Muscle layer of colon (tissue), 2 donors: Measurements from ENCODE around the gene LIPI.

Experiments
- H3K27ac ChIP-seq: one replicate; pipeline ENCODE4 v1.7.0; 2013; ENCODE audit warnings: low read depth, mild to moderate bottlenecking, low read length, moderate library complexity
- H3K27me3 ChIP-seq, 2 donors: one replicate each; pipeline ENCODE4 v1.7.0; 2013; ENCODE audit warnings: low read length in 2 of 2, mild to moderate bottlenecking in 2 of 2; ENCODE audit not compliant: insufficient read depth in 2 of 2, control insufficient read depth in 1 of 2
- H3K36me3 ChIP-seq: one replicate; pipeline ENCODE4 v1.7.0; 2013; ENCODE audit warnings: mild to moderate bottlenecking, low read length; ENCODE audit not compliant: insufficient read depth
- H3K4me1 ChIP-seq: one replicate; pipeline ENCODE4 v1.7.0; 2013; ENCODE audit warnings: mild to moderate bottlenecking, low read length; ENCODE audit not compliant: insufficient read depth
- H3K4me3 ChIP-seq, 2 donors: one replicate each; pipeline ENCODE4 v1.7.0; 2013; ENCODE audit warnings: low read length in 2 of 2, low read depth in 1 of 2, mild to moderate bottlenecking in 1 of 2, moderate library complexity in 1 of 2
- H3K9ac ChIP-seq: one replicate; pipeline ENCODE4 v1.7.0; 2013; ENCODE audit warnings: low read length
- H3K9me3 ChIP-seq: one replicate; pipeline ENCODE4 v1.7.0; 2013; ENCODE audit warnings: mild to moderate bottlenecking, low read length
- donor health status: abdominal sarcoma.
- donor health status: Adenocarcinoma of cecum.

Gene LIPI

GRCh38 chr21:14086553-14086952 lies 124.2 kb downstream of the LIPI start:
- Histone ChIP-seq H3K4me3 (no peak overlapping the region), H3K36me3 (no peaks in the 10 kb centered on the region), H3K9me3 (no peaks in the 10 kb centered on the region), H3K4me1 (no peaks in the 10 kb centered on the region), H3K27me3 (no peaks in the 10 kb centered on the region), H3K9ac (no peak overlapping the region), H3K27ac (no peak overlapping the region)

DNA sequence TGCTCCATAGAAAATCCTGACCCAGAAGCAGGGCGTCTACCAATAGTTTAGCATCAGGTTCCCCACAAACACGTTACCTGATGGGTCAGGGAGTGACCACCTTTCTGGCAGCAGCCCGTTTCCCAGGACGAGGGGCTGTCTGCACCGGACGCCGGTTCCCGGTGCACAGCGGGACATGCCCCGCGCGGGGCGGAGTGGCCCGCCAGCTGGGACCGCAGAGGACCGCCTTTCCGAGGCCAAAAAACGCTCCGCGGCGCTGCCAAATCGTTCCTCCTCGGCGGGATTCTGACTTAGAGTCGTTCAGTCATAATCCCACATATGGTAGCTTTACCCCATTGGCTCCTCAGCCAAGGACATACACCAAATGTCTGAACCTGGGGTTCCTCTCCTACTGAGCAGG lies 126.1 kb downstream of the LIPI start:
- Histone ChIP-seq H3K4me3 (no peak overlapping the region), H3K9ac (no peak overlapping the region), H3K27me3 (no peaks in the 10 kb centered on the region), H3K36me3 (no peaks in the 10 kb centered on the region), H3K27ac (no peak overlapping the region), H3K4me1 (no peaks in the 10 kb centered on the region), H3K9me3 (no peaks in the 10 kb centered on the region)

DNA sequence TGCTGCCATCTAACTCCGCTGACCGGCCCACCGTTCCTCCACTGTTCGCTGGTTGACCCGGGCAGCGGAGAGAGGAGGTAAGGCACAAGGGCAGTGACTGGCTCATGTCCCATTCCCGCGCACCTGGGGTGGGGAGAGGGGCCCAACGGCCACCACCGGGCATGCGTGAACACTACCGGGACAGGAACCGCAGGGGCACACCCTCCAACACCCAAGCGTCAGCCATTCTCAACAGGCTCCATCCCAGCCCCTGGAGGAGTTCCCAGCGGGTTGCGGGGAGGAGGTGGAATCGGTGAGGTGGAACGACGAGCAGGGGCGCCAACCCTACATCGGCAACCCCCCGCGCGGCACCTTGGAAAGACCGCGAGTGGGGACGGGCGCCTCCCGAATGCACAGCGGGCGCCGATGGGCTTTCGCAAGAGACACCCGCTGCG lies 126.7 kb downstream of the LIPI start:
- Histone ChIP-seq H3K9ac (no peak overlapping the region), H3K4me3 (no peak overlapping the region), H3K27me3 (no peaks in the 10 kb centered on the region), H3K36me3 (no peaks in the 10 kb centered on the region), H3K27ac (no peak overlapping the region), H3K9me3 (no peaks in the 10 kb centered on the region), H3K4me1 (no peaks in the 10 kb centered on the region)

GRCh38 chr21:14080764-14081096 lies 130.0 kb downstream of the LIPI start:
- Histone ChIP-seq H3K9ac (no peak overlapping the region), H3K27ac (no peak overlapping the region), H3K36me3 (no peaks in the 10 kb centered on the region), H3K4me1 (no peaks in the 10 kb centered on the region), H3K27me3 (no peaks in the 10 kb centered on the region), H3K4me3 (no peak overlapping the region), H3K9me3 (no peaks in the 10 kb centered on the region)

- no peak overlapping the region for H3K9ac ChIP-seq
- H3K4me1 ChIP-seq: no peaks in the 10 kb centered on the region
- no peak overlapping the region for H3K27ac ChIP-seq
- H3K4me3 ChIP-seq: no peak overlapping the region
- H3K9me3 ChIP-seq: no peaks in the 10 kb centered on the region
- no peaks in the 10 kb centered on the region for H3K36me3 ChIP-seq
- H3K27me3 ChIP-seq: no peaks in the 10 kb centered on the region
Observed at GRCh38 chr21:14080040-14080763, 130.6 kb downstream of the LIPI start.

- no peak overlapping the region for H3K27ac ChIP-seq
- no peaks in the 10 kb centered on the region for H3K36me3 ChIP-seq
- H3K4me3 ChIP-seq: no peak overlapping the region
- H3K4me1 ChIP-seq: no peaks in the 10 kb centered on the region
- no peak overlapping the region for H3K9ac ChIP-seq
- no peaks in the 10 kb centered on the region for H3K27me3 ChIP-seq
- H3K9me3 ChIP-seq: no peaks in the 10 kb centered on the region
Observed at GRCh38 chr21:14078746-14079375, 131.9 kb downstream of the LIPI start.

GRCh38 chr21:14076143-14076806 lies 134.5 kb downstream of the LIPI start:
- Histone ChIP-seq H3K9ac (no peak overlapping the region), H3K9me3 (no peaks in the 10 kb centered on the region)

DNA sequence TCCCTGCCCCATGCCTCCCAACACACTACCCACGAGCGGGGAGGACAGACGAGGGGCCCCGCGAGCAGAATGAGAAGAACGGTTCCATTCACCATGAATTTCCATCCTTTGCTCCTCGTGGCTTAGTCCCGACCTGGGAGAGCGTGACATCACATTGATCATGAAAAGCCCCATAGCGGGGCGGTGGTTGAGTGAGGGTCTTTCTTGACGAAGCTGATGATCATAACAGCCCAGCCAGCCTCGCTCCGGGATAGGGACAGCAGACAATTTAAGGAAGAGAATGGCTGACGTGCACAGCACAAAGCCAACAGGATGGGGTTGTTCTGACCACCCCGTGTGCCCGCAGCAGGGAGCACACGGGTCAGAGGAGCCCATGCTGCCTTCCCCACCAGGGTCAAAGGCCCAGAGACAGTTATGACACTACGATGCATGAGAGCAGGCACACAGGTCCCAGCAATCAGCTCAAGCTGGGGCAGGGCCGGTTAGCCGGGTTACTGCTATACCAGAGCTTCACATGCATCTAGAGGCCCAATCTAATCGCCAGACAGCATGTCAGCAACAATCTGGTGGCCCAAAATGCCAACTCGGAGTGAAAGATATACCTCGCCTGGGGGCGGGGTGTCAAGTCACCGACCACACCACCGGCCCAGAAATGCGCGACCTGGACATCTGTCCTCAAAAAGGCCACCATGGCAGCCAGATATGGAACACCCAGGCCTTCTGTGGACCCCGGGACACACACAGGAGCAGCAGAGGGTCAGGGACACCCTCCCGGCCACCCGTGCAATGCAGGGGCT lies 135.2 kb downstream of the LIPI start:
- Histone ChIP-seq H3K4me3 (no peak overlapping the region), H3K9ac (no peak overlapping the region), H3K4me1 (no peaks in the 10 kb centered on the region), H3K36me3 (peaks cover 7% of the 10 kb centered on the region), H3K27me3 (no peaks in the 10 kb centered on the region), H3K9me3 (no peaks in the 10 kb centered on the region), H3K27ac (no peak overlapping the region)

More at GRCh38 chr21:14076143-14076806, 134.5 kb downstream of the LIPI start:
- Histone ChIP-seq H3K27me3 (no peaks in the 10 kb centered on the region), H3K36me3 (peaks cover 3% of the 10 kb centered on the region), H3K27ac (no peak overlapping the region), H3K4me1 (no peaks in the 10 kb centered on the region), H3K4me3 (no peak overlapping the region)

DNA sequence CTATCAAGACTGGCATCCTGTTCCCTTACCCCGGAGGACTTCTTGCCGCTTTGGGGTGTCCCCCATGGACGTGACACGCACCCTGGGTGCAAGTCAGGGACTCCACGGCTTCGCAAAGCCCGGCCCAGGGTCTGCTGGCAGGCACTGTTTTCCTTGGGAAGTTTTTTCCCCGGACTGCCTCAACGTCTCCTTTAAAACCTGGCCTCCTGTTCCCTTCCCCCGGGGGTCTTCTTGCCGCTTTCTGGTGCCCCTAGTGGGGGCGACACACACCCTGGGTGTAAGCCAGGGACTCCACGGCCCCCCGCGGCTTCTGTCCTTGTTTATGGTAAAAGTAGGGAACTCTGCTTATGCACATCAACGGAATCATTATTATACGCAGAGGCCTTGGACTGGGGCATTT lies 136.6 kb downstream of the LIPI start:
- peaks cover 7% of the 10 kb centered on the region for H3K36me3 ChIP-seq
- no peak overlapping the region for H3K27ac ChIP-seq
- H3K9ac ChIP-seq: no peak overlapping the region
- no peaks in the 10 kb centered on the region for H3K9me3 ChIP-seq
- no peaks in the 10 kb centered on the region for H3K4me1 ChIP-seq
- H3K4me3 ChIP-seq: no peak overlapping the region
- H3K27me3 ChIP-seq: no peaks in the 10 kb centered on the region

DNA sequence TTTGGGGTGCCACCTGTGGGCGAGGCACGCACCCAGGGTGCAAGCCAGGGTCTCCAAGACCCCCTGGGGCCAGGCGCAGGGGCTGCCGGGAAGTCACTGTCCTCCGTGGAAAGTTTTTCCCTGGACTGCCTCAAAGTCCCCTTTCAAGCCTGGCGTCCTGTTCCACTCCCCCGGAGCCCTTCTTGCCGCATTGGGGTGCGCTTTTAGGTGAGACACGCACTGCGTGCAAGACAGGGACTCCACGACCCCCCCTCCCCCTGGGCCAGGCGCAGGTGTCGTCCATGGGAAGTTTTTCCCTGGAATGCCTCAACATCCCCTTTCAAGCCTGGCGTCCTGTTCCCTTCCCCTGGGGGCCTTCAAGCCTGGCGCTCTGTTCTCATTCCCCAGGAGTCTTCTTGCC lies 137.1 kb downstream of the LIPI start:
- H3K27me3 ChIP-seq: no peaks in the 10 kb centered on the region
- no peaks in the 10 kb centered on the region for H3K4me1 ChIP-seq
- no peaks in the 10 kb centered on the region for H3K9me3 ChIP-seq
- H3K4me3 ChIP-seq: no peak overlapping the region
- H3K9ac ChIP-seq: no peak overlapping the region
- H3K27ac ChIP-seq: no peak overlapping the region
- peaks cover 7% of the 10 kb centered on the region for H3K36me3 ChIP-seq

DNA sequence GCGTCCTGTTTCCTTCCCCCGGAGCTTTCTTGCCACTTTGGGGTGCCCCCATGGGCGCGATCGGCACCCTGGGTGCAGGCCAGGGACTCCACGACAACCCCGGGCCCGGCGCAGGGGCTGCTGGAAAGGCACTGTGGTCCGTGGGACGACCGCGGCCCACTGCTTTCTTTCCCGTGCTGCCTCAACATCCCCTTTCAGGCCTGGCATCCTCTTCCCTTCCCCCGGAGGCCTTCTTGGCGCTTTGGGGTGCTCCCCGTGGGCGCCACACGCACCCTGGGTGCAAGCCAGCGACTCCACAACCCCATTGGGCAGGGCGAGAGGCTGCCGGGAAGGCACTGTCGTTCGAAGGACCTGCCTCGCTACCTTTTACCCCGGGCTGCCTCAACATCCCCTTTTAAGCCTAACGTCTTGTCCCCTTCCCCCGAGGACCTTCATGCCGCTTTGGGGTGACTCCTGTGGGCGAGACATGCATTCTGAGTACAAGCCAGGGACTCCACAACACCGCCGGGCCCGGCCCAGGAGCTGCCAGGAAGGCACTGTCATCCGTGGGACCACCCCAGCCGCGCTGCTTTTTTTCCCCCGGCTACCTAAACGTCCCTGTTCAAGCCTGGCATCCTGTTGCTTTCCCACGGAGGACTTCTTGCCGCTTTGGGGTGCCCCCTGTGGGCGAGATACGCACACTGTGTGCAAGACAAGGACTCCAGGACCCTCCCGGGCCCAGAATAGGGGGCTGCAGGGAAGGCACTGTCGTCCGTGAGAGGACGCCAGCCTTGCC lies 137.8 kb downstream of the LIPI start:
- Histone ChIP-seq H3K27me3 (no peaks in the 10 kb centered on the region), H3K9me3 (no peaks in the 10 kb centered on the region), H3K36me3 (peaks cover 7% of the 10 kb centered on the region), H3K27ac (no peak overlapping the region), H3K9ac (no peak overlapping the region), H3K4me3 (no peak overlapping the region), H3K4me1 (no peaks in the 10 kb centered on the region)
